ENCODE results near the gene KCNH1.
"Not testable (repeated sequence)": the region's sequence is repeated elsewhere in the genome, so short reads cannot be mapped to it uniquely, and the experiment has no call there.

The KCNH1 gene

DNA sequence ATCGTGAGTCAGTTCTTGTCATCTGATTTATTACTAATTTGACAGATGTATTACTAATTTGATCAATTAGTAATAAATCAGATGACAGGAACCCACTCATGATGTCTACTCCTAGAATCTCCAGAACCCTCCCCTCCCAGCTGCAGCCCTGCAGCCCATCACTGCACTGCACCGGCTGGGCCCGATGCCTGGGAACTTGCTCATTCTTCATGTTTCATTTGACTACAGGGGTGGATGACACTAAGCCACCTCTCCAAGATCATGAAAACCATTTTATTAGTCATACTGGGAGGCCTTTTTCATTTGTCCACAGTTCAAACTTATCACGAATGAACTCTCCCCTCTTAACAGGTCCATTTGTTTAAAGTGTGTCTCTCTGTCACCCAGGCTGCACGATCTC is 41.0 kb downstream of the KCNH1 start:
- no peak for DNase-seq

DNA sequence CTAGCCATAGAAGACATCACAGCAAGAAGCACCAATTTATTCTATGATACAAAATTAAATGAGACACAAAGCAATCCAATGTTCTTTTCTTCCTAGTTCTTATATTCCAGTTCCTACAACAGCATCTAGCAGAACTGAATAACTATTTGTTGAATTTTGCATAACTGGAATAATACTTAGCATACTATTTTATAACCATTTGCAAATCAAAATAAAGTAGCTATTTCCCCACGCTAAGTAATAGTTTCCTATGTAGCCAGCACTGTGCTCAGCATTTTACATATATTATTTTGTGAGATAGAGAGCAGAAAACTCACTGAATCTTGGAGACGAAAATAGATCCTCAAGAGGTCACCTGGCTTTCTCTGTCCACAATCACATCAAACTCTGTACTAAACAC is 42.1 kb downstream of the KCNH1 start:
- DNase-seq, result no peak

DNA sequence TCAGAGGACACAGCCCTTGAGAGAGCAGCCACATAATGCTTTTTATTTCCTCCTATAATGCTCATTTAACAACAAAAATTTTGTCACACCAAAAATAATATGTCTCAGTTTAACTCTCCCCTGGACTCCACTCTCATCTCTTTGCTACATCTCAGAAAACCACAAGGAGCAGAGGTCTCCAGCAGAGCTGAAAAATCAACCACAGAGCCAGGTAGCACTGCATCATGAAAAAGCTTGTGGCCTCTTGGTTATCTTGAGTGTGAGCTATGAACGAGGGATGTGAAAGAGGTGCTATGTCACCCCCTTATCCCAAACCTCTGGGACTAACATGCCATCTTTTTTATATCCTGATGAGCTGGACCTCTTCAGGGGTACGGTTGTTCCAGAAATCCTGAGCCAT is 44.4 kb downstream of the KCNH1 start:
- DNase-seq, result no peak

DNA sequence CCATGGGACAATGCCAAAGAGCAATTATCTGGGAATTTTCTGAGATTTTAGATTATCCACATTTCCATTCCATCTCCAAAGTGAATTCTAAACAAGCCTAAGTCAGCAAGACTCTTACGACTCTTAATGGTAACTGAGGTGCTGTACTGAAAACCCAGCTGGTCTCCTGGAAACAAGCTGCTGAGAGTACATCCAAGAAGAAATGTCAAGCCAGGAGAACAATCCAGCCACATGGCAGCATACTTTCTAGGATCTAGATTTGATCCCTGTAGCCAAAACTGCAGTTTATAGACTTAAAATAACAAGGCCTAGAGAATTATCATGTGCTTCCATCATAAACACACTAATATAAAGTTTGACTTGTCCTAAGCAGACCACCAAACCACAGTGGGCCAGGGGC is 45.8 kb downstream of the KCNH1 start:
- no peak for DNase-seq

DNA sequence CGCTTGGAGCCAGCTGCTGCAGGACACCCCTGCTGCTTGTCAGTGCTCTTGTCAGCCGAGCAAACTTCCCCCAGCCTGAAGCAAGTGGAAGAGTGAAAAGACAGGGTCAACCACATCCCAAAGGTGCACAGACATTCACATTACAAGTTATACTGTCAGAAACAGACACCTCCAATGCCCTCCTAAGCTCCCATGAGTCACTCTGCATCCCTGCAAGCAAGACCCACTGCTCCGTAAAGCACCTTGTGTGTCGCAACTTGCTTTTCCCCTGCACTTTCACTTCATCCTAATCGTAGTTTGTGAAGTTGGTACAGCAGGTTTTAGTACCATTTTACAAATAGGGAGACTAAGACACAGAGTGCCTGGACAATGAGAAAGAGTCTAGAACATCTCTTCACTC is 51.1 kb downstream of the KCNH1 start:
- DNase-seq, result no peak

DNA sequence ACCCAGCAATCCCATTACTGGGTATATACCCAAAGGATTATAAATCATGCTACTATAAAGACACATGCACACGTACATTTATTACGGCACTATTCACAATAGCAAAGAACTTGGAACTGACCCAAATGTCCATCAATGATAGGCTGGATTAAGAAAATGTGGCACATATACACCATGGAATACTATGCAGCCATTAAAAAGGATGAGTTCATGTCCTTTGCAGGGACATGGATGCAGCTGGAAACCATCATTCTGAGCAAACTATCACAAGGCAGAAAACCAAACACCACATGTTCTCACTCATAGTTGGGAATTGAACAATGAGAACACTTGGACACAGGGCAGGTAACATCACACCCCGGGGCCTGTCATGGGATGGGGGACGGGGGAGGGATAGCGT is 52.5 kb downstream of the KCNH1 start:
- not testable (repeated sequence) for DNase-seq

DNA sequence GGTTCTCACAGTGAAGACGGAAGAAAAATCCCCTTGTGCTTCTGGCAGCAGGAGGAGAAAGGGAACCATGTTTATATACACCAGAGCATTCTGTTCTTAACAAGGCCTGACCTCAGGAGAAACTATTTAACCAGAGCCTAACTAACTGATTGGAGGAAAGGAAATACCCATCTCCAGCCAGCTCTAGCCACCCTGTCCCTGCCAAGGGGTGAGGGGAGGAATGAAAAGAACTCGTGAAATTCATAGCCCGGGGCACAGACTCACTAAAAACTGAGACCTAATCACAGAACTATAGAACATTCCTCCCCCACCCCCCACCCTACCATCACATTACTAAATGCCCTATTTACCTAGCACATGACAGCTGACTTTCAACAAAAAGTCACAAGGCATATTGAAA is 65.0 kb downstream of the KCNH1 start:
- DNase-seq, result no peak

DNA sequence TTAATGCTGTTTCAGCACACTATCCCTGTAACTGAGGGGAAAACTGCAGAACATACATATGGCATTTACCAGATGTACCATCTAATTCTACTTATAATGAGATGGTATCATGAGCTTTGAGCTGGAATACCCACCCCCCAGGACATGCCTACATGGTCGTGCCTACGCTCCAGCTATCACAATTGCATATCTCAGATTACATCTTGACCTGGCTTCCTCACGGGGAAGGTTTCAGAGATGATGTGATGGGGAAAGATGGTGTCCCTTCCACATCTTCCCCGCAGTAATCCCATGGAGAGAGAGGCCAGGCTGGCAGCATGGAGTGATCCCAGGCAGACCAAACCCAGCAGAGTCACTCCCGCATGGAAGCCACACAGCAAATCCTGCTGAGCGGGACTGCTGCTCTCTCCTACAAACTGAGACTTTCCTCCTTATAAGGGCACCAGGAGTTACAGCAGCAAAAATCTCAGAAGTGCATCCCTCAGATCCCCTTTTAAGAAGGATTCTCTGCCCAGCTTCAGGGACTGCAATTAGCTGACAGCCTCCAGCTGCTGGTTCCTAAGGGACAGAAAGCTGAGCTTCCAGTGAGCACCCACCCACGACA is 67.1 kb downstream of the KCNH1 start:
- DNase-seq, result no peak

DNA sequence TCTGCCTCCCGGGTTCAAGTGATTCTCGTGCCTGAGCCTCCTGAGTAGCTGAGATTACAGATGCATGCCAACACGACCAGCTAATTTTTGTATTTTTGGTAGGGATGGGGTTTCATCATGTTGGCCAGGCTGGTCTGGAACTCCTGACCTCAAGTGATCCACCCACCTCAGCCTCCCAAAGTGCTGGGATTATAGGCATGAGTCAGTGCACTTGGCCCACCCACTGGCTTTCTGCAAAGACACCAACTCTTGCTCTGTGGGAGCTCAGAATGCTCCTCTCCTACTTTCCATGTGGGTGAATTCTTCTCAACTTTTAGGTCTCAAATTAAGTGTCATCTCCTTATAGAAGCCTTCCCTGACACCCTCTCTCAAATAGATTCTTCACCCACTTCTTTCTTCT is 92.1 kb downstream of the KCNH1 start:
- DNase-seq, result not testable (repeated sequence)

DNA sequence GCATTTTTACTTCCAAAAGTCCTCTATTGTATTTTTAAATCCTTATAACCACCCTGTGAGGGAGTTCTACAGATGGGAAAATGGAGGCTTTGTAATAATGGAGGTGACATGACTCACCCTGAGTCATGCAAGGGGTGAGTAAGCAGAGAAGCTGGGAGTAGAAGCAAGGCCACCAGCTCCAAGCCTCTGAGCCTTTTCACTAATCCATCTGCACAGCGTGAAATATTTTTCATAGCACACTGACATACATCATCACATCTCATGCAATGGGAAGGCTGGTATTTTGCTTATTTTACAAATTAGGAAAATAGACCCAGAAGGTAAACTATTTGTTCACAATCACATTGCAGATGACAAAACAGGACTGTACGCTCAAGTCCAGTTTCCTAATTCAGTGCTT is 96.9 kb downstream of the KCNH1 start:
- DNase-seq, result no peak

DNA sequence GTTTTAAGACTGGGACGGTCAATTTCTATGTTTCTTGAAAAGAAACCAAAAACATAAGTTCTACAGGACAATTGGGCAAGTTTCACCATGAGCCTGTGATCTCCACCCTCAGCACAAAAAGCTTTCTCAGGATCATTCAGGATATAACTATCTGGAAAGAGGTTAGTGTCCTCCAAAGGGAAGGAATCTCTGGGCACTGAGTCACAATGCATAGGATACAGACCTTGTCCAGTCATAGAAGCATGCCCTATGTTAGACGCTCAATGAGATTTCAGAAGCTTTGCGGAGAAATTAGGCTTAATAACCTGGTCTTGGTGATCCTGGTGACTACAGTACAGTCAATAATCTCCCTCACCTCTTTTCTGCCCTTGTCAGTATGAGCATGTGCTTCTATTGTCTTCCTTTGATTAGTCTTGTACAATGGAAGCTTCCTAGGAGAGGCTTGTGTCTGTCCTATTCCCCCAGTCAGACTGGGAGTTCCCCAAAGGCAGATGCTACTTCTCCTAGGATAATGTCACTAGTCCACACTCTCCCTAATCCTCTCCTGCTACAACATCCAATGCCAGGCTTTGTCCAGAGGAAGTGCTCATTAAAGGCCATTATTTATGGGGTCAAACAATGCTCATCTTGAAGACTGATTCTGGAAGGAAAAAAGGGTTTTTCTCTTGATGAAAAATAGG is 97.4 kb downstream of the KCNH1 start:
- DNase-seq, result no peak

DNA sequence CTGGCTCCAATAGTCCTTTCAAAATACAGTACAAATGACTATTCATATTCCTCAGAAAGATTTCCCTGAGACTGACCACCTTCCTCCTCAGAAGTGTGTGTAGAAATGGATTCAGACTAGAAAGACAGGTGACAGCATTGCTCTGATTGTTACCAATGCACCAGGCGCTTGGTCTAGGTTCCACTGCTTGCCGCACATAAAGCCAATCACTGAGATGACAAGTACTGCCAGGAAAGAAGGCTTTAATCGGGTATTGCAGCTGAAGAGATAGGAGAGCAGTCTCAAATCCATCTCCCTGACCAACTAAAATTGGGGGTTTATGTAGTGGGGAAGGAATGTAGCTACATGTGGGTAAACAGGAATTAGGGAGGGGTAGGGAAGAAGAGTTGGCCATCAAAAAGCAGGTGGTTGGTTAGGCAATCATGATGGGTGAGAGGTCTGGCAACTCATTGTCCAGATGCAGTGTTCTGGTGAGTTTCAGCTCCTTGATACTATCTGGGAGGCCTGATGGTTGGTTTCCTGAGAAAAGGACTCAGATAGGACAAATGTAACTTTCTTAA is 98.0 kb downstream of the KCNH1 start:
- DNase-seq, result no peak

DNA sequence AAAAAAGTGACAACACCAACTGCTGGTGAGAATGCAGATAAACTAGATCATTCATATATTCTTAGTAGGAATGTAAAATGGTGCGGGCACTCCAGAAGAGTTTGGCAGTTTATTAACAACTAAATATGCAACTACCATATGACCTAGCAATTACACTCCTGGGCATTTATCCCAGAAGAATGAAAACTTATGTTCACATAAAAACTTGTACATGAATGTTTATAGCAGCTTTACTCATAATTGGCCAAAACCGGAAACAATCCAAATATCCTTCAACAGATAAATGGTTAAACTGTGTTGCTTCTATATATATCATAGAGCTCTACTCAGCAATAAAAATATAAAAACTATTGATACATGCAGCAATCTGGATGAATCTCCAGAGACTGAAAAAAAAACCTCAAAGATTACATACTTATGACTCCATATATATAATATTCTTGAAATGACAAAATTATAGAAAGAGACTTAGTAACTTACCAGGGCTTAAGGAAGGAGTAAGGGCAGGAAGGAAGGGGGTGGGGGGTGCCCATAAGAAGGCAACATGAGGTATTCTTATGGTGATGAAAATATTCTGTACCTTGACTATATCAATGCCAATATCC is 99.9 kb downstream of the KCNH1 start:
- DNase-seq, result no peak

DNA sequence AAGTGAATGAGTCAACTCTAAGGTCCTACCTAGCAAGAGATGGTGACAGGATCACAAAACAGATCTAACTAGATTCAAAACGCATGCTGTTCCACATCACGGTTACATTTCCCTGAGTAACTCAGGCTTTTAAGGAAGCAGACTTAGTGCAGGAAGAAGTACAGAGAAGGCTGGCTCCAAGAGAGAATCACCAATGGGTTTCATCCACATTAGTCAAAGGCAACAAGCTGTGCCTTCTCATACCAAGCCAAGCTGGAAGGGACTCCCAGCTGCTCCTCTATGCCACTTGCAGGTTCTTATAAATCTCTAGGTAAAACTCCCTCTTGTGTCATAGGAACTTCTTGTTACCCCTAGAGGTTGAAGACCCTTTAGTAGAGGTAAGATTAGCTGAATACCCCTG is 109.0 kb downstream of the KCNH1 start:
- no peak for DNase-seq

DNA sequence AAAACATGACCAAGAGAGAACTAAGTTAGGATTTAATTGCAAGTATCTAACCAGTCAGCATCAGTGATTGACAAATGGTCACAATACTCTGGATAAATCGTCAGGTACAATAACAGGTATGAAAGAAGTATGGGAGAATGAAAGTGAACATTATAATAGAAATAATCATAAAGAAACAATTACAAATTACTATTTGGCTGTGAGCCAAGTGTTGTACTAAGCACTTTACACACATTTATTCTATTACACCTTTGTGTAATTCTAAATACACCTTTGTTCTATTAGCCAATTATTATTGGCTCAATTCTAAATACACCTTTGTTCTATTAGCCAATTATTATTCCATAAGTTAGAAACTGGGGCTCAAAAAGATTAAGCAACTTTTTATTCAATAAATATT is 114.7 kb downstream of the KCNH1 start:
- no peak for DNase-seq

DNA sequence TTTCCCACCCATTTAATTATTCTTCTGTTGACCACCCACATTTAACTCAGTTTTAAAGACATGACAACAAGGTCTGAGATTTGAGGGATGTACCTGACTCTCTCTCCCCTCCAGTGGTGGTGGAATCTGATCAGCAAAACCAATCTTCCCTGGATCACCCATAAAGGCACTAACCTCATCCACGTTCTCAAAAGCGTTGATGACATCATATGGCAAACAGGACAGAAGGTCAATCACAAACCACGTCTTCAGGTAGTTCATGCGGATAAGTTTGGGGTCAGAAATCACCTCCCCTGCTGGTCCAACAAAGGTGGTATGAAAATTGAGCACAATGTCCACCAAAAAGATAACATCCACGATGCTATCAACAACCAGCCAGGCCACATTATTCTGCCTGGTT is 115.3 kb downstream of the KCNH1 start:
- no peak for DNase-seq

DNA sequence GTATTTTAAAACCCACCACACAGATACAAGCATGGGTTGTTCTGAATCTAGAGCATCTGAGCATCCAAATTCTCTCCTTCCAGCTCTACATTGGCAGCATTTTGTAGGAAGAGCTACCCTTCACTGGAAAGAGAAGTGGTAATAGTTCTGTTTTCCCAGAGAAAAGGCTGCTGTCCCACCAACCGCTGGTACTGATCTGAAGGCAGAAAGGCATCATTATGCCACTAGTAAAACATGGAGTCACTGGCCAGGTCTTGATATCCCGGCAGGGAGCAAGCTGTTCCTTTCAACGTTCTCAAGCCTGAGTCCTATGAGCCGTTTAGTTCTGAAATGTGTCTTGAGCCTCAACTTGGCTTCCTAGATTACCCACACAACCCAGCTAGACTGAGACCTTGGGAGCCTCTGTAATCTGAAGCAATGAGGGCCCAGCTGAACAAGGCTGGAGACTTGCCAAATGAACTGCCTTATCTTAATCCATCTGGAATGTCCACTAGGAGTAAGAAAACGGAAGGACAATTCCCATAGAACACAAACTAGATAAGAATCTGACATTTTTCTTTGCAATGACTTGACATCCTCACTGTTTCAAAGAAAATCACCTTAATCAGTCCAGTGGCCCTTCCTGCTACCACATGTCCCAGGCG is 116.8 kb downstream of the KCNH1 start:
- no peak for DNase-seq

DNA sequence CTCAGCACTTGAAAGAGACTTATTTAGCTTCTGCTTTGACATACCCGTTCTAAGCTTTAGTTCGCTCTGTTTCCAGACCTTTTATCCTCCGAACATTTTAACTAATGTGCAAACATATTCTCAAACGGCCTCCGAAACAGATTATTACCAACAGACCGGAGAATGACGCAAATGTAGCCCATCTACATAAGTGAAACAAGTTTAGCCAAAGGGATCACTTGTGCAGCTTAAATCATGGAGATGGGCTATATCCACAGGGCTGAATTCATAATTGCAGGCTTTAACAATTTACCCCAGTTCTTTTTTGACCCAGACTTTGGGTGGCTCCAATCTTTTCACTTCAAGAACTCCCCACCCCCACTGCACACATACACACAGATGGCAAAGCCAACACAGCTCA is 119.7 kb downstream of the KCNH1 start:
- DNase-seq, result no peak

DNA sequence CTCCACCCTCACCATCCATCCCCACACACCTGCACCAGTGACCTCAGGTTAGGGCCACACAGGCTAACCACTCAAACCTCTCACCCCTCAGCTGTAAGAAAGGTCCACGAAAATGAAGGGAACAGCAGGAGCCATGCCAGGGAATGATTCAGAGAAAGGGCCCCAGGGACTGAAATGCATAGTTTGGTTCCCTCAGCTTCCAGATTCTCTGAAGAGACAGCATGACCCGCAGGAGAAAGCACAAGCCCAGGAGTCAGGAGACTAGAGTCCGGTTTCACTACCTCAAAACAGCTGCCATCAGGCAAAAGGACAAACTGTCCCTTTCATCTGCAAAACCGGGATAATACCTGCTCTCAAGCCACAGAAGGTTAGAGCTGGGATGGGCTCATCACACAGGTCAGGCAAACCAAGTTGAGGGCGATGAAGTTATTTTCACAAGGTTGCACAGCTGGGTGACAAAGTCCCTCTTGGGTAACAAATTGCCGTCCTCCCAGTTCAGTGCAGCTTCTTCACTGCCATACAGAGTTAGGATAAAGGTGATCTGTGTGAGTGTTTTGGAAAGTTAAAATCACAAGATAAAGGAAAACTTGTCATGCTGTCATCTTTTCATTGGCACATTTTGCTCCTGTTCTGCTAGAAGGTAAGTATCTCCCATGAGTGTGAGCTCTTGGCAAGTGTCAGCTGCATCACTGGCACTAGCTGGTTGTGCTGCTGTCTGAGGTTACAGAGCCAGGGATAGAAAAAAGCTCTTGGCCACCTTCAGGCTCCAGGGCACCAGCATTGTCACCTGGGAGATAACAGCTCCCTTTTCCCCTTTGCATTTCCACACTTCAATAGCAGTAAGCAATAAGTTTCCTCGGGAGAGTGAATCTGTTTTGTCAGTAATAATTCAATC is 120.4 kb downstream of the KCNH1 start:
- no peak for DNase-seq

DNA sequence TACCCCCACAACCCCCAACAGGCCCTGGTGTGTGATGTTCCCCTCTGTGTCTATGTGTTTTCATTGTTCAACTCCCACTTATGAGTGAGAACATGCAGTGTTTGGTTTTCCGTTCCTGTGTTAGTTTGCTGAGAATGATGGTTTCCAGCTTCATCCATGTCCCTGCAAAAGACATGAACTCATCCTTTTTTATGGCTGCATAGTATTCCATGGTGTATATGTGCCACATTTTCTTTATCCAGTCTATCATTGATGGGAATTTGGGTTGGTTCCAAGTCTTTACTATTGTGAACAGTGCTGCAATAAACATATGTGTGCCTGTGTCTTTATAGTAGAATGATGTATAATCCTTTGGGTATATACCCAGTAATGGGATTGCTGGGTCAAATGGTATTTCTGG is 122.8 kb downstream of the KCNH1 start:
- DNase-seq, result not testable (repeated sequence)

DNA sequence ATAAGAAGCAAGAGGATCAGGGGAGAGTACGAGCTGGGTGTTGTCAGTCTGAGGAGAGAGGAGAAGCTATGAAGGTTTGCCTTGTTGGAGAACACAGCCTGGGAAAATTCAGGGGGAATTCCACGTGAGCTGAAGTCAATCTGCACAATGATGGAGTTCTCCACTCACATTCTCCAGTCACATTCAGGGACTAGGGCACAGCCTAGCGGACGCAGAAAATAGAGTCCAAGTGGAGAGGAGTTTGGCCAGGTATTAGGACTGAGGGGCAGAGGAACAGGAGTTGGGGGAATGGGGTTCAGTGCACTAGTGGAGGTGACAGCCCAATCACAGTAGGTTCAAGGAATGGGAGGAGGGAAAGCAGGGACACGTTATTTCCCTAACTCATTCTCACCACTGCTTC is 124.0 kb downstream of the KCNH1 start:
- no peak for DNase-seq

DNA sequence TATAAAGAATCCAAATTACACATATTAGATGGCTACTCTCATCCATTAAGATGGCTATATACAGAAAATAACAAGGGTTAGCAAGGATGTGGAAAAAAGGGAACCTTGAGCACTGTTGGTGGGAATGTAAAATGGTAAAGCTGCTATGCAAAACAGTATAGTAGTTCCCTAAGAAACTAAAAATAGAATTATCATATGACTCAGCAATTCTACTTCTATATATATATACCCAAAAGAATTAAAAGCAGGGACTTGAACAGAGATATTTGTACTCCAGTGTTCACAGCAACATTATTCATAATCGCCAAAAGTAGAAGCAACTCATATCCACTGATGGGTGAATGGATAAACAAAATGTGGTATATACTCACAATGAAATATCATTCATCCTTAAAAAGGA is 126.1 kb downstream of the KCNH1 start:
- no peak for DNase-seq

DNA sequence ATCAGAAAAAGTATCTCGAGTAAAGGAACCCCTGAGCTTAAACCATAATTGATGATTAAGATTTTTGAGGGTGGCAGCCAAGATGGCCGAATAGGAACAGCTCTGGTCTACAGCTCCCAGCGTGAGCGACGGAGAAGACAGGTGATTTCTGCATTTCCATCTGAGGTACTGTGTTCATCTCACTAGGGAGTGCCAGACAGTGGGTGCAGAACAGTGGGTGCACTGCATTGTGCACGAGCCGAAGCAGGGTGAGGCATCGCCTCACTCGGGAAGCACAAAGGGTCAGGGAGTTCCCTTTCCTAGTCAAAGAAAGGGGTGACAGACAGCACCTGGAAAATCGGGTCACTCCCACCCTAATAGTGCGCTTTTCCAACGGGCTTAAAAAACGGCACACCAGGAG is 138.0 kb downstream of the KCNH1 start:
- DNase-seq, result not testable (repeated sequence)
